Neural progenitor cell (in vitro differentiated cells): ENCODE results near the gene SPNS3. TPM values are rescaled to one million over a fixed set of nuclear protein-coding genes. Genes with fewer than 3 reads are reported as not detected.
A peak's percentile ranks its signal among the peaks of the same experiment; 100 is the strongest.

Source experiments
- DNase-seq: peaks from one replicate; pipeline ENCODE4 v3.0.0-alpha.2; 2016; ENCODE audit warnings: low spot score
- H2AFZ ChIP-seq: fragments of 200-600 bp; sonication (generic); replicated peaks from 2 replicates; pipeline ENCODE4 v1.6.1; 2016; ENCODE audit warnings: antibody characterized with exemption
- H3F3A ChIP-seq: fragments of 200-600 bp; sonication (generic); 2 replicates; pipeline ENCODE4 v1.6.1; 2016; ENCODE audit warnings: antibody characterized with exemption, low read depth
- H3K27ac ChIP-seq: fragments of 200-600 bp; sonication (generic); 2 replicates; pipeline ENCODE4 v1.5.1; 2016; ENCODE audit warnings: mild to moderate bottlenecking
- H3K27me3 ChIP-seq: fragments of 200-600 bp; sonication (generic); 2 replicates; pipeline ENCODE4 v1.6.1; 2016; ENCODE audit warnings: mild to moderate bottlenecking, moderate library complexity
- H3K36me3 ChIP-seq: fragments of 200-600 bp; sonication (generic); 2 replicates; pipeline ENCODE4 v1.5.1; 2016
- H3K4me1 ChIP-seq: fragments of 200-600 bp; sonication (generic); 2 replicates; pipeline ENCODE4 v1.6.1; 2016; ENCODE audit warnings: mixed run types
- H3K4me2 ChIP-seq: fragments of 200-600 bp; sonication (generic); 2 replicates; pipeline ENCODE4 v1.6.1; 2016
- H3K4me3 ChIP-seq: fragments of 200-600 bp; sonication (generic); 2 replicates; pipeline ENCODE4 v1.5.1; 2016
- H3K79me2 ChIP-seq: fragments of 200-600 bp; sonication (generic); 2 replicates; pipeline ENCODE4 v1.6.1; 2016; ENCODE audit warnings: low read depth
- H3K9ac ChIP-seq: fragments of 200-600 bp; sonication (generic); 2 replicates; pipeline ENCODE4 v1.6.1; 2016
- H3K9me3 ChIP-seq: fragments of 200-600 bp; sonication (generic); 2 replicates; pipeline ENCODE4 v1.5.1; 2016; ENCODE audit warnings: low read depth
- H4K20me1 ChIP-seq: fragments of 200-600 bp; sonication (generic); 2 replicates; pipeline ENCODE4 v1.6.1; 2016; ENCODE audit warnings: low read depth
- H3K27ac Mint-ChIP-seq: 3 replicates; pipeline ENCODE4 v1.8.0; 2021; ENCODE audit warnings: mixed read lengths
- H3K27me3 Mint-ChIP-seq: 2 replicates; pipeline ENCODE4 v1.8.0; 2022; ENCODE audit warnings: low read depth, mild to moderate bottlenecking, inconsistent platforms, moderate library complexity, mixed read lengths; ENCODE audit not compliant: insufficient read depth
- H3K36me3 Mint-ChIP-seq: 3 replicates; pipeline ENCODE4 v1.8.0; 2021; ENCODE audit warnings: mixed read lengths
- H3K4me1 Mint-ChIP-seq: 3 replicates; pipeline ENCODE4 v1.8.0; 2021; ENCODE audit warnings: mixed read lengths
- H3K4me3 Mint-ChIP-seq: 3 replicates; pipeline ENCODE4 v1.8.0; 2021; ENCODE audit warnings: mild to moderate bottlenecking, moderate library complexity, mixed read lengths
- H3K9me3 Mint-ChIP-seq: 3 replicates; pipeline ENCODE4 v1.8.0; 2020; ENCODE audit warnings: mixed read lengths
- CTCF ChIP-seq: fragments of 200-600 bp; sonication (generic); IDR thresholded peaks from 2 replicates; pipeline ENCODE4 v1.5.1; 2017; ENCODE audit warnings: antibody characterized with exemption, mild to moderate bottlenecking
- EZH2 ChIP-seq: fragments of 200-600 bp; sonication (generic); IDR thresholded peaks from 2 replicates; pipeline ENCODE4 v1.6.1; 2017; ENCODE audit warnings: antibody characterized with exemption, mild to moderate bottlenecking, moderate library complexity
- EZH2phosphoT487 ChIP-seq: fragments of 200-600 bp; sonication (generic); IDR thresholded peaks from 2 replicates; pipeline ENCODE4 v1.6.1; 2017; ENCODE audit warnings: antibody characterized with exemption
- total RNA-seq: library from RNA; depleted of rRNA; stranded (reverse); fragments of >200 nt; gene quantifications from 2 replicates; pipeline ENCODE4 v1.2.3, GENCODE V29; 2015; ENCODE audit warnings: low replicate concordance

SPNS3 gene
- total RNA-seq, 1 donor from 2014 or later = not detected

- DNase-seq = no peak
- Histone ChIP-seq H3K4me1 (peaks cover 22% of the 10 kb centered on the region), H3K27ac (no peak overlapping the region), H3F3A (peaks cover 3% of the 10 kb centered on the region), H2AFZ (no peak overlapping the region), H3K27me3 (peaks cover 10% of the 10 kb centered on the region), H3K9me3 (no peaks in the 10 kb centered on the region), H3K79me2 (no peaks in the 10 kb centered on the region), H3K9ac (no peak overlapping the region), H3K4me2 (no peak overlapping the region), H3K36me3 (no peaks in the 10 kb centered on the region), H3K4me3 (no peak overlapping the region), H4K20me1 (no peaks in the 10 kb centered on the region)
- Mint-ChIP-seq H3K9me3 (no peaks in the 10 kb centered on the region), H3K36me3 (no peaks in the 10 kb centered on the region), H3K27ac (no peak overlapping the region), H3K27me3 (peaks cover 3% of the 10 kb centered on the region), H3K4me1 (no peaks in the 10 kb centered on the region), H3K4me3 (no peak overlapping the region)
- no peak for TF ChIP-seq CTCF
- TF ChIP-seq EZH2 = no peak
- TF ChIP-seq EZH2phosphoT487 = no peak
These were observed 100.8 kb downstream of the SPNS3 start for GRCh38 chr17:4534515-4534914.

- Mint-ChIP-seq H3K4me3 (no peak overlapping the region), H3K36me3 (peaks cover 3% of the 10 kb centered on the region), H3K9me3 (no peaks in the 10 kb centered on the region), H3K27me3 (peaks cover 3% of the 10 kb centered on the region), H3K27ac (no peak overlapping the region), H3K4me1 (no peaks in the 10 kb centered on the region)
- no peak for TF ChIP-seq CTCF
- TF ChIP-seq EZH2 = no peak
- no peak for TF ChIP-seq EZH2phosphoT487
- Histone ChIP-seq H3K27me3 (peaks cover 10% of the 10 kb centered on the region), H3K9me3 (no peaks in the 10 kb centered on the region), H2AFZ (no peak overlapping the region), H3K79me2 (no peaks in the 10 kb centered on the region), H4K20me1 (no peaks in the 10 kb centered on the region), H3K36me3 (no peaks in the 10 kb centered on the region), H3K9ac (no peak overlapping the region), H3F3A (peaks cover 3% of the 10 kb centered on the region), H3K4me2 (no peak overlapping the region), H3K4me1 (peaks cover 22% of the 10 kb centered on the region), H3K27ac (no peak overlapping the region), H3K4me3 (no peak overlapping the region)
- no peak for DNase-seq
These were observed 101.4 kb downstream of the SPNS3 start for GRCh38 chr17:4534928-4535666.

- Histone ChIP-seq H3K27me3 (peaks cover 10% of the 10 kb centered on the region), H3K4me2 (peak overlapping the region; percentile 66), H3K79me2 (no peaks in the 10 kb centered on the region), H3K4me1 (peaks cover 22% of the 10 kb centered on the region), H4K20me1 (no peaks in the 10 kb centered on the region), H3K9me3 (no peaks in the 10 kb centered on the region), H3K27ac (no peak overlapping the region), H3K36me3 (no peaks in the 10 kb centered on the region), H3K9ac (no peak overlapping the region), H3F3A (peaks cover 3% of the 10 kb centered on the region), H2AFZ (peak overlapping the region; percentile 60), H3K4me3 (no peak overlapping the region)
- no peak for TF ChIP-seq CTCF
- no peak for TF ChIP-seq EZH2
- no peak for TF ChIP-seq EZH2phosphoT487
- Mint-ChIP-seq H3K36me3 (peaks cover 3% of the 10 kb centered on the region), H3K9me3 (no peaks in the 10 kb centered on the region), H3K4me3 (no peak overlapping the region), H3K4me1 (no peaks in the 10 kb centered on the region), H3K27me3 (peaks cover 3% of the 10 kb centered on the region), H3K27ac (no peak overlapping the region)
- DNase-seq = no peak
These were observed 102.0 kb downstream of the SPNS3 start for GRCh38 chr17:4535667-4536258.
